Measurements from ENCODE around the gene RPL10A.

RPL10A gene

DNA sequence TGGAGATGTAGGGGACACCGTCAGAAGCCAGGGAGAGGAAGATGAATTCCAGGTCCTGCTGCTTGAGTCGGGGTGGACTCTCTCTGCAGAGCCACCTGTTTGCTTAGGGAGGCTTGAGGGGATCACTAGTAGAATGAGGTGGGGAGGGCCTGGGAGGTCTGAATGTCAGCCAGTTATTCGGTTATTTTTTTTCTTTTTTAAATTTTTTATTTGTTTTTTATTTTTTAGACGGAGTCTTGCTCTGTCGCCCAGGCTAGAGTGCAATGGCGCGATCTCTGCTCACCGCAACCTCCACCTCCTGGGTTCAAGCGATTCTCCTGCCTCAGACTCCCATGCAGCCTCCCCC, 20.3 kb downstream of the RPL10A start:
- no peak overlapping the region for H3K9ac ChIP-seq (ENCODE audit: low read depth, low read length)
- H3K9me3 ChIP-seq (ENCODE audit: control insufficient read depth, insufficient read depth, low read length), result no peaks in the 10 kb centered on the region
- no peaks in the 10 kb centered on the region for H3K36me3 ChIP-seq (ENCODE audit: insufficient read depth, low read length)
- H3K4me1 ChIP-seq (ENCODE audit: insufficient read depth, low read length), result peaks cover 62% of the 10 kb centered on the region

GRCh38 chr6:35489066-35489465, 20.9 kb downstream of the RPL10A start:
- H3K9me3 ChIP-seq (ENCODE audit: control insufficient read depth, insufficient read depth, low read length), result no peaks in the 10 kb centered on the region
- H3K4me1 ChIP-seq (ENCODE audit: insufficient read depth, low read length), result peaks cover 68% of the 10 kb centered on the region
- no peaks in the 10 kb centered on the region for H3K36me3 ChIP-seq (ENCODE audit: insufficient read depth, low read length)
- no peak overlapping the region for H3K9ac ChIP-seq (ENCODE audit: low read depth, low read length)

DNA sequence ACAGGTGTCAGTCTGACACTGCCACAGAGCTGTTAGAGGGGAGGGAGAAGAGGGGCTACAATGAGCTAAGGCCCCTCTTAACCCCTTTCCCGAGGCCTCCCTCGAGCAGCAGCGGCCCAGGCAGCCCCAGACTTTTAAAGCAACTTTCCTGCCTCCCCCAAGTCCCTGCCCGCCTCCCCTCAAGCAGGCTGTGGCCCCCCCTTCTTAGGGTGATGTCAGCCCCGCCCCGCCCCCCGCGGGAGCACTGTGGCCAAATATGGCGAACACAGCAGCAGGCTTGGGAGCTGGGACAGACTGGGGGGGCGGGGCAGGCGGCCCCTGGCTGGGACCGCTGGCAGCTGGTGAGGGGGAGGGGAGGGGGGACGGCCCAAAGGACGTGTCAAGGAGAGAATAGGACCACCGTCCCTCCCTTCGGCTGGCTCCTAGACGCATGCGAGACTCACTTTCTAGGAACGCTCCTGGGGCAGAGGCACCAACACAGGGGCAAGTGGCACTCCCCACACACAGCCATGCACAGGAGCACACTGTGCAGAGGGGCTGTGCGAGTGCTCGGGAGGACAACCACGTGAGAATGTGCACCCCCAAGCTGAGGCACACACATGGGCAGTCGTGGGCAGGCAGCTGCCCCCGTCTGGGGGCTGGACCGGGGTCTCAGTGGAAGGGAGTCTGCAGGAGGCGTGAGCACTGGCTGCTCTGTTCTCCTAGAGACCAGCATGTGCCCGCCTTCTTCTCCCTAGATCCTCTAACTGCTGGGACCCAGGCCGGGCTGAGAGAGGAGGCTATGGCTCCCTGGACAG, 22.0 kb downstream of the RPL10A start:
- peaks cover 69% of the 10 kb centered on the region for H3K4me1 ChIP-seq (ENCODE audit: insufficient read depth, low read length)
- no peaks in the 10 kb centered on the region for H3K36me3 ChIP-seq (ENCODE audit: insufficient read depth, low read length)
- no peaks in the 10 kb centered on the region for H3K9me3 ChIP-seq (ENCODE audit: control insufficient read depth, insufficient read depth, low read length)
- peak overlapping the region; percentile 45 for H3K9ac ChIP-seq (ENCODE audit: low read depth, low read length)

- H3K9ac ChIP-seq (ENCODE audit: low read depth, low read length), result peak overlapping the region; percentile 45
- H3K9me3 ChIP-seq (ENCODE audit: control insufficient read depth, insufficient read depth, low read length), result no peaks in the 10 kb centered on the region
- H3K36me3 ChIP-seq (ENCODE audit: insufficient read depth, low read length), result no peaks in the 10 kb centered on the region
- H3K4me1 ChIP-seq (ENCODE audit: insufficient read depth, low read length), result peaks cover 67% of the 10 kb centered on the region
Observed at GRCh38 chr6:35490821-35491557, 22.8 kb downstream of the RPL10A start.

- Histone ChIP-seq H3K9ac (ENCODE audit: low read depth, low read length) (no peak overlapping the region), H3K36me3 (ENCODE audit: insufficient read depth, low read length) (no peaks in the 10 kb centered on the region), H3K9me3 (ENCODE audit: control insufficient read depth, insufficient read depth, low read length) (no peaks in the 10 kb centered on the region), H3K4me1 (ENCODE audit: insufficient read depth, low read length) (peaks cover 64% of the 10 kb centered on the region)
Observed at GRCh38 chr6:35491558-35492257, 23.5 kb downstream of the RPL10A start.

DNA sequence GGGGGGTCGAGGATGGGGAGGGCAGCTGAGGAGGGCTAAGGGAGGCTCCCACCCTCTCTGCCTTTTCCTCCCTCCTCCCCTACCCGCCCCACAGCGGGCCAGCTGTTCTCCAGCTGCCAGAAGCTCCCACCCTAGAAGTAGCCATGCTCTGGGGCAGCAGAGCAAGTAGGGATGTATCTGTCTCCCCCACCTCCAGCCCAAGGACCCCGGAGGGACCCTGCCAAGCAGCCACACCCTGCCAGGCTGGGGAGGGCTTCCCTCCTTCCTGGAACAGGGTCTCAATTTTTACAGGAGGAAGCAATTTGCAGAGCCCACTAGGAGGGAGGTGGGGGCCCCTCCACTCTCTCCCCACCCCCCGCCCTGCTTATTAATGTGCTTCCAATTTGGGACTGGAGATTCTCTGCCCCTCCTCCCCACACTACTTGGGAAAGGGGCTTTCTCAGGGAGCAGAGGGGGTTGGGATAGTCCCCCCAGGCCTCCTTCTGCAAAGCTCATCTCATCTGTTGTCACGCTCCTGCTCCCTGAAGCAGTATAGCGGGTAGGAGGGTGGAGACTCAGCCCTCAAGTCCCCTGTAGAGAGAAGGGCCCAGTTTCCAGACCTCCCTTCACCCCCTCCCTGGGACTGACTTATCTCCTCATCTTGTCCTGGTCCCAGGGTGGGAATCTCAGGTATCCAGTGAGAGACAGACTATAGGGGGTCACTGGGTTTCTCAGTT, 24.2 kb downstream of the RPL10A start:
- Histone ChIP-seq H3K4me1 (ENCODE audit: insufficient read depth, low read length) (peaks cover 60% of the 10 kb centered on the region), H3K9me3 (ENCODE audit: control insufficient read depth, insufficient read depth, low read length) (no peaks in the 10 kb centered on the region), H3K36me3 (ENCODE audit: insufficient read depth, low read length) (no peaks in the 10 kb centered on the region), H3K9ac (ENCODE audit: low read depth, low read length) (no peak overlapping the region)

DNA sequence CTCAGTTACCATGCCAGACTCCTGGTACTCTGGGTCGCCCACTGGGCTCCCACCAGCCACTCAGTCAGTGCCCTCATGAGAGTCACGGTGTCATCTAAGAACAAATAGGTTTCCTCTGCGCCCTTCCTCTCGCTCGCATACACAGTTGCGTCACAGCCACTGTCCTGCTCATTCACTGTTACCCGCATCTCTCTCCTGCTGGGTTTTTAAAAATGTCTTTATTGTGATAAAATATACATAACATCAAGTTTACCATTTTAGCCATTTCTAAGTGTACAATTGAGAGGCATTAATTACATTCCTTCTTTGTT, 24.7 kb downstream of the RPL10A start:
- H3K9ac ChIP-seq (ENCODE audit: low read depth, low read length), result no peak overlapping the region
- H3K9me3 ChIP-seq (ENCODE audit: control insufficient read depth, insufficient read depth, low read length), result no peaks in the 10 kb centered on the region
- H3K36me3 ChIP-seq (ENCODE audit: insufficient read depth, low read length), result no peaks in the 10 kb centered on the region
- H3K4me1 ChIP-seq (ENCODE audit: insufficient read depth, low read length), result peaks cover 55% of the 10 kb centered on the region

DNA sequence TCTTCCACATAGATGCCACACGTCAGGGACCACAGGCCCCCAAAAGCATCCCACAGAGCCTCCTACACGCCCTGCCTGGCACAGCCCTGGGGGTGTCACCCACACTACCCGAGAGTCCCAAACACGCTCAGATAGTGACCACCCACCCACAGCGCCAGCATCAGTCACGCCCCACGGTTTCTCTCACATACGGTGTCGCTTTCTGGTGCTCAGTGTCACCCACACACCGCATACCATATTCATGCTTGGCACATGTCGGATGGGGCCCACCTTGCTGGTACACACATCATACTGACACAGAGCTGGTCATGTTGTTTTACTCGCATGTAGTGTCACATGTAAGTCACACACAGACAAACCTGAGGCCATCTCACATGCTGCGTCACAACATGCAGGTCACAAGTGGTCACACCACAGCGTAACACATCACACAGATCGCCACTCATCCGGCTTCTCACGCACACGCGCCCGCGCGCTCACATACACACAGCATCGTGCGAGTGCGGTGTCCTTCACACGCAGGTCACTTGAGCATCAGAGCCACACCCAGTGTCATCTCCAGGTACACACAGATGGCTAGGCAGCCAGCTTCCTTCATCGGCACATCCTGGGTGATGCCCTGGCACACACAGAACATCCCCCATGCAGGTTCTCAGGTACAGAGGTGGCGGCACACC, 25.2 kb downstream of the RPL10A start:
- no peak overlapping the region for H3K9ac ChIP-seq (ENCODE audit: low read depth, low read length)
- H3K9me3 ChIP-seq (ENCODE audit: control insufficient read depth, insufficient read depth, low read length), result no peaks in the 10 kb centered on the region
- H3K36me3 ChIP-seq (ENCODE audit: insufficient read depth, low read length), result no peaks in the 10 kb centered on the region
- H3K4me1 ChIP-seq (ENCODE audit: insufficient read depth, low read length), result peaks cover 52% of the 10 kb centered on the region

GRCh38 chr6:35494161-35494563, 26.0 kb downstream of the RPL10A start:
- Histone ChIP-seq H3K9ac (ENCODE audit: low read depth, low read length) (no peak overlapping the region), H3K4me1 (ENCODE audit: insufficient read depth, low read length) (peaks cover 55% of the 10 kb centered on the region), H3K36me3 (ENCODE audit: insufficient read depth, low read length) (no peaks in the 10 kb centered on the region), H3K9me3 (ENCODE audit: control insufficient read depth, insufficient read depth, low read length) (no peaks in the 10 kb centered on the region)

DNA sequence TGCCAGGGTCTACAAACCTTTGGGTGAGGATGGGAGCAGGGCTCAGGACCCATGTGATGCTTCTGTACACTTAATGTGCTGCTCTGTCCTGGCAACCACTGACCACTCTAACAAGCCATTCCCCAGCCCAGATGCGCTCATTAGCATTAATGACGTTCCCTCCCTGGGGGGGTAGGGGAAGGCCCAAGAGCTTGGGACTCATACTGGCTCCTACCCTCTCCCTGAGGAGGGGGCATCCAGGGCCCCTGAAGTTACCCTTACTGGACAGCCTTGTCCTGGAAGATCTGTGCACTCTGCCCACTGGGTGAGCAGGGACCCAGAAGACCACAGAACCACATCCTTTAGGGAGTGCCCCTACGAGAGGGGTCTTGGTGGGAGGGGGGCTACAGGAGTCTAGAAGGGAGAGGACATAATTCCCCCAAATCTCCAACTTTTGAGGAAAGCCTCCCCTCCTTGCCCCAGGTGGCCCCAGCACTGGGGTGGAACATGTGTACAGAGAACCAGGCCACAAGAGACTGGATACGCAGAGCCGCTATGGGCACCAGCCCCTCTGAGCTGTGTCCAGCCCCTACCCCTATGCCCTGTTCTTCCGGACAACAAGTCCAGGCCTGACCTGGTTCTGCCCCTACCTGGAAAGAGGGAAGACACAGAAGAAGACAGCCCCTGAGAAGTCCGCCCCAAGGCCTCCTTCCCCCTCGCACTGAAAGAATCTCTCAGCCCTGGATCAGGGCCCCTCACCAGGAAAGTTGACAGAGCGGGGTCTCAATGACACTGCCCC, 27.2 kb downstream of the RPL10A start:
- Histone ChIP-seq H3K36me3 (ENCODE audit: insufficient read depth, low read length) (no peaks in the 10 kb centered on the region), H3K9me3 (ENCODE audit: control insufficient read depth, insufficient read depth, low read length) (no peaks in the 10 kb centered on the region), H3K4me1 (ENCODE audit: insufficient read depth, low read length) (peaks cover 56% of the 10 kb centered on the region), H3K9ac (ENCODE audit: low read depth, low read length) (peak overlapping the region; percentile 81)

DNA sequence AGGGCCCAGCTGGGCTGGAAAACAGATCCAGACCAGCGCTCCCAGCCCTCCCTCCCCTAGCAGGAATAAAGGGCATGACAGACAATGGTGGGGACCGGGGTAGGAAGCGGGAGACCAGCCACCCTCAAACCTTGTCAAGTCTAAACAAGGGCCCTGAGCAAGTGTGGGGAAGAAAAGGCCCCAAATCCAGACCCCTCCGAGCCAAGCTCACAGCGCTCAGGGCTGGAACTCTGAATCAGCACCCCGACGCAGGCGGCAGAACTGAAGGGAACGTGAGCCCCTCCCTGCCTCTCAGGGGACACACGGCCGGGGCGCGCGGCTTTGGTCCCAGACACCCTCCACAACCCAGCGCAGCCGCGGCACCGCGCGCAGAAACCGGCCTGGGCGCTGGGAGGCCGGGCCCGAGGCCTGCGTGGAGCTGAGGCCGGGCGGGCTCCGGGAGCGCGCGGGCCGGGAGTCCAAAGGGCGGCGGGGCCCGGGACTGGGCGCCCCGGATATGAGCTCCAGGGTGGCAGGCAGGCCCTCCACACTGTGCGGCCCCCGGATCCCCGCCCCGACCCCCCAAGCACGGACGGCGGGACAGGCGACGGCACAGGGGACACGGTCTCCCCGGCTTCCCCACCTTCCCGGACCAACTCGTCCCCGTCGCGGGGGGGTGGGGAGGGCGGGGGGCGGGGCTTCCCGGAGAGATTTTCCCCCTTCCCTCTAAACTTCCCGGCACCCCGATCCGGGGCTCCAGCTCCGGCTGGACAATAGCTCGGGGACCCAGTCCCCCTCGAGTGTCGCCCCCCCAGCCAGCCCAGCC, 28.0 kb downstream of the RPL10A start:
- H3K36me3 ChIP-seq (ENCODE audit: insufficient read depth, low read length), result no peaks in the 10 kb centered on the region
- peak overlapping the region; percentile 81 for H3K9ac ChIP-seq (ENCODE audit: low read depth, low read length)
- peaks cover 60% of the 10 kb centered on the region for H3K4me1 ChIP-seq (ENCODE audit: insufficient read depth, low read length)
- H3K9me3 ChIP-seq (ENCODE audit: control insufficient read depth, insufficient read depth, low read length), result no peaks in the 10 kb centered on the region

- Histone ChIP-seq H3K36me3 (ENCODE audit: insufficient read depth, low read length) (no peaks in the 10 kb centered on the region), H3K9ac (ENCODE audit: low read depth, low read length) (peak within 1 kb of the TSS; percentile 83), H3K9me3 (ENCODE audit: control insufficient read depth, insufficient read depth, low read length) (no peaks in the 10 kb centered on the region), H3K4me1 (ENCODE audit: insufficient read depth, low read length) (peaks cover 53% of the 10 kb centered on the region)
Observed at GRCh38 chr6:35496841-35497570, 28.8 kb downstream of the RPL10A start, which contains the start of gene TEAD3. Gene TEAD3, minus strand, starts transcription at chr6:35497079.

Data from ES-I3 (cell line).